NCI-H2171 (cell line): Measurements from ENCODE around the gene C12orf76.
"Not testable (repeated sequence)": the region's sequence is repeated elsewhere in the genome, so short reads cannot be mapped to it uniquely, and the experiment has no call there.

Source experiments
- DNase-seq: peaks from one replicate; lab custom pipeline; 2025; lab: John Stamatoyannopoulos, UW

The C12orf76 gene

GRCh38 chr12:110048242-110049027, at the start of gene C12orf76:
TSS of gene C12orf76 (minus strand) at chr12:110048522. CDS start at chr12:110048495, 27 bp downstream.
- DNase-seq = peak; percentile 94

- no peak for DNase-seq
Observed at GRCh38 chr12:110093631-110094311, 45.4 kb upstream of the C12orf76 start.

- DNase-seq = no peak
Observed at GRCh38 chr12:110091136-110091711, 42.9 kb upstream of the C12orf76 start.

- no peak for DNase-seq
Observed at GRCh38 chr12:110090266-110091135, 42.2 kb upstream of the C12orf76 start.

- no peak for DNase-seq
Observed at GRCh38 chr12:110088936-110089335, 40.6 kb upstream of the C12orf76 start.

GRCh38 chr12:110088216-110088615, 39.9 kb upstream of the C12orf76 start:
- DNase-seq = not testable (repeated sequence)

- DNase-seq = no peak
Observed at GRCh38 chr12:110084314-110085015, 36.1 kb upstream of the C12orf76 start.

- DNase-seq = no peak
Observed at GRCh38 chr12:110080410-110080809, 32.1 kb upstream of the C12orf76 start.

- DNase-seq = no peak
Observed at GRCh38 chr12:110079477-110080400, 31.4 kb upstream of the C12orf76 start.

- no peak for DNase-seq
Observed at GRCh38 chr12:110077800-110078199, 29.5 kb upstream of the C12orf76 start.

- no peak for DNase-seq
Observed at GRCh38 chr12:110075880-110076279, 27.6 kb upstream of the C12orf76 start.

GRCh38 chr12:110074089-110074488, 25.8 kb upstream of the C12orf76 start:
- DNase-seq = no peak

GRCh38 chr12:110073049-110073831, 24.9 kb upstream of the C12orf76 start:
- DNase-seq = no peak

GRCh38 chr12:110072636-110073035, 24.3 kb upstream of the C12orf76 start:
- DNase-seq = not testable (repeated sequence)

GRCh38 chr12:110071967-110072366, 23.6 kb upstream of the C12orf76 start:
- no peak for DNase-seq

- no peak for DNase-seq
Observed at GRCh38 chr12:110071504-110071903, 23.2 kb upstream of the C12orf76 start.

GRCh38 chr12:110068654-110069053, 20.3 kb upstream of the C12orf76 start:
- no peak for DNase-seq

GRCh38 chr12:110068115-110068514, 19.8 kb upstream of the C12orf76 start:
- DNase-seq = not testable (repeated sequence)

GRCh38 chr12:110067531-110067930, 19.2 kb upstream of the C12orf76 start:
- DNase-seq = no peak
